Liver (tissue), 9 donors: ENCODE results near the gene PDE9A. TPM values are rescaled to one million over a fixed set of nuclear protein-coding genes. Genes with fewer than 3 reads are reported as not detected.

Experiments
- DNase-seq: peaks from one replicate; pipeline ENCODE4 v3.0.0-alpha.2; 2017; ENCODE audit warnings: low spot score
- H3K27ac ChIP-seq, 2 donors: one replicate each; pipeline ENCODE4 v1.7.0; 2013; ENCODE audit warnings: inconsistent platforms in 2 of 2, low read length in 2 of 2, control low read depth in 1 of 2, low read depth in 1 of 2, mild to moderate bottlenecking in 1 of 2
- H3K27me3 ChIP-seq, 4 donors: one replicate each; pipeline versions ENCODE4 v1.6.1 to v1.7.0; 2013; ENCODE audit warnings: low read length in 3 of 4, inconsistent platforms in 1 of 4, mild to moderate bottlenecking in 1 of 4, moderate library complexity in 1 of 4; ENCODE audit not compliant: control insufficient read depth in 4 of 4, insufficient read depth in 4 of 4
- H3K36me3 ChIP-seq, 4 donors: one replicate each; pipeline versions ENCODE4 v1.6.1 to v1.7.0; 2013; ENCODE audit warnings: low read length in 3 of 4, mild to moderate bottlenecking in 3 of 4, low read depth in 1 of 4, moderate library complexity in 1 of 4; ENCODE audit not compliant: control insufficient read depth in 4 of 4, insufficient read depth in 3 of 4
- H3K4me1 ChIP-seq, 4 donors: one replicate each; pipeline versions ENCODE4 v1.6.1 to v1.7.0; 2013; ENCODE audit warnings: low read length in 3 of 4, mild to moderate bottlenecking in 3 of 4, moderate library complexity in 1 of 4; ENCODE audit not compliant: control insufficient read depth in 4 of 4, insufficient read depth in 4 of 4
- H3K4me3 ChIP-seq, 3 donors: one replicate each; pipeline versions ENCODE4 v1.6.1 to v1.7.0; 2013; ENCODE audit warnings: low read length in 3 of 3, control low read depth in 1 of 3, low read depth in 1 of 3, mild to moderate bottlenecking in 1 of 3
- H3K9ac ChIP-seq, 2 donors: one replicate each; pipeline ENCODE4 v1.7.0; 2013; ENCODE audit warnings: low read length in 2 of 2, mild to moderate bottlenecking in 2 of 2, moderate library complexity in 2 of 2, control low read depth in 1 of 2, low read depth in 1 of 2
- H3K9me3 ChIP-seq, 4 donors: one replicate each; pipeline versions ENCODE4 v1.6.1 to v1.7.0; 2013; ENCODE audit warnings: low read length in 3 of 4; ENCODE audit not compliant: control insufficient read depth in 4 of 4
- ATF3 ChIP-seq: IDR thresholded peaks from 2 replicates; pipeline ENCODE4 v1.6.1; 2016; ENCODE audit warnings: antibody characterized with exemption
- CTCF ChIP-seq: fragments of 150-350 bp; IDR thresholded peaks from 2 replicates; pipeline ENCODE4 v1.5.1; 2017; ENCODE audit warnings: improper control_type of control experiment, low read depth, low read length; ENCODE audit not compliant: missing input control
- EGR1 ChIP-seq, 2 donors: IDR thresholded peaks; 2 replicates each; pipeline ENCODE4 v1.6.1; 2016 to 2018; ENCODE audit warnings: antibody characterized with exemption in 2 of 2, low read depth in 2 of 2
- FOXA1 ChIP-seq: IDR thresholded peaks from 2 replicates; pipeline ENCODE4 v1.6.1; 2016; ENCODE audit warnings: antibody characterized with exemption
- FOXA2 ChIP-seq: IDR thresholded peaks from 2 replicates; pipeline ENCODE4 v1.6.1; 2016; ENCODE audit warnings: antibody characterized with exemption
- GABPA ChIP-seq, 2 donors: IDR thresholded peaks in 1 of 2; conservative IDR thresholded peaks in 1 of 2; 2 replicates each; pipeline ENCODE4 v1.6.1; 2016; ENCODE audit warnings: antibody characterized with exemption in 2 of 2, mild to moderate bottlenecking in 1 of 2, moderate library complexity in 1 of 2
- HNF4A ChIP-seq, 2 donors: conservative IDR thresholded peaks; 2 replicates each; pipeline ENCODE4 v1.6.1; 2016; ENCODE audit warnings: antibody characterized with exemption in 2 of 2, mild to moderate bottlenecking in 2 of 2
- HNF4G ChIP-seq: IDR thresholded peaks from 2 replicates; pipeline ENCODE4 v1.6.1; 2016; ENCODE audit warnings: antibody characterized with exemption
- JUND ChIP-seq, 2 donors: IDR thresholded peaks; 2 replicates each; pipeline ENCODE4 v1.6.1; 2016; ENCODE audit warnings: antibody characterized with exemption in 2 of 2
- MAX ChIP-seq: IDR thresholded peaks from 2 replicates; pipeline ENCODE4 v1.6.1; 2016; ENCODE audit warnings: antibody characterized with exemption
- RAD21 ChIP-seq, 2 donors: IDR thresholded peaks; 2 replicates each; pipeline ENCODE4 v1.6.1; 2016; ENCODE audit warnings: antibody characterized with exemption in 2 of 2, mild to moderate bottlenecking in 2 of 2
- REST ChIP-seq: IDR thresholded peaks from 2 replicates; pipeline ENCODE4 v1.6.1; 2016; ENCODE audit warnings: antibody characterized with exemption, mild to moderate bottlenecking
- RXRA ChIP-seq, 2 donors: IDR thresholded peaks; 2 replicates each; pipeline ENCODE4 v1.6.1; 2017 to 2018; ENCODE audit warnings: antibody characterized with exemption in 2 of 2, mild to moderate bottlenecking in 1 of 2
- SP1 ChIP-seq: IDR thresholded peaks from 2 replicates; pipeline ENCODE4 v1.6.1; 2018; ENCODE audit warnings: antibody characterized with exemption, mild to moderate bottlenecking
- TAF1 ChIP-seq: conservative IDR thresholded peaks from 2 replicates; pipeline ENCODE4 v1.6.1; 2016; ENCODE audit warnings: antibody characterized with exemption, mild to moderate bottlenecking
- YY1 ChIP-seq: IDR thresholded peaks from 2 replicates; pipeline ENCODE4 v1.6.1; 2016; ENCODE audit warnings: antibody characterized with exemption, mild to moderate bottlenecking
- ZBTB33 ChIP-seq: IDR thresholded peaks from 2 replicates; pipeline ENCODE4 v1.6.1; 2016; ENCODE audit warnings: antibody characterized with exemption
- WGBS: extraction: QIAGEN DNeasy Blood & Tissue Kit; methylation state at CpG from one replicate; pipeline ENCODE4 v1.1.7; 2013; 5-methylcytosine and 5-hydroxymethylcytosine counted together
- polyA plus RNA-seq, 2 donors: library from polyadenylated mRNA; stranded (reverse) in 1 of 2; unstranded in 1 of 2; fragments of 200-250 nt in 1 of 2; fragments of >200 nt in 1 of 2; fragmentation: Nextera tagmentation in 1 of 2; extraction: Ambion mirVana in 1 of 2; gene quantifications; one replicate each; pipeline versions ENCODE4 v1.2.1 to v1.2.3, GENCODE V29; 2013 to 2015
- total RNA-seq, 2 donors: library from RNA; depleted of rRNA; stranded (reverse); fragments of >200 nt; gene quantifications; one replicate each; pipeline ENCODE4 v1.2.3, GENCODE V29; 2014
- donor health status: healthy.
- donor health status: healthy.
- donor health status: healthy.
- donor health status: healthy.
- donor health status: healthy.

Gene PDE9A
- total and polyA plus RNA-seq, 4 donors: 1.5 to 4.2 (median 2.7) TPM

- Histone ChIP-seq H3K9ac (no peak overlapping the region), H3K27me3 (no peaks in the 10 kb centered on the region), H3K4me3 (no peak overlapping the region), H3K4me1 (peaks cover under 1 to 18% (median 9%) of the 10 kb centered on the region in 4 donors), H3K27ac (no peak overlapping the region), H3K9me3 (no peaks in the 10 kb centered on the region), H3K36me3 (no peaks in the 10 kb centered on the region)
- WGBS: 90% methylated on average over 6 of the region's 6 CpGs
- DNase-seq: no peak
- TF ChIP-seq EGR1 (IDR thresholded peaks at IDR 0.05; ENCODE audit: low read depth in 2 of 2) (no peak), YY1 (no peak), RXRA (IDR thresholded peaks at IDR 0.05) (no peak), CTCF (no peak), TAF1 (no peak), HNF4G (no peak), RAD21 (IDR thresholded peaks at IDR 0.05) (no peak), MAX (no peak), FOXA2 (no peak), HNF4A (conservative IDR thresholded peaks at IDR 0.05) (no peak), SP1 (no peak), JUND (IDR thresholded peaks at IDR 0.05) (no peak), ATF3 (no peak), REST (no peak), FOXA1 (no peak), ZBTB33 (no peak), GABPA (IDR thresholded peaks at IDR 0.05 in 1 of 2, conservative IDR thresholded peaks at IDR 0.05 in 1 of 2) (no peak)
These were observed 33.6 kb upstream of the PDE9A start for GRCh38 chr21:42619841-42620240.
